Endothelial cell (in vitro differentiated cells): ENCODE measurements around the gene EFS. TPM values are rescaled to one million over a fixed set of nuclear protein-coding genes. Genes with fewer than 3 reads are reported as not detected.
"Not testable (repeated sequence)": the region's sequence is repeated elsewhere in the genome, so short reads cannot be mapped to it uniquely, and the experiment has no call there.

Source experiments
- DNase-seq: peaks from one replicate; pipeline ENCODE4 v3.0.0; 2021; ENCODE audit warnings: low spot score
- H3K27ac Mint-ChIP-seq: one replicate; pipeline ENCODE4 v1.8.0; 2021; ENCODE audit warnings: mixed read lengths, inconsistent platforms; ENCODE audit not compliant: unreplicated experiment
- H3K27me3 Mint-ChIP-seq: one replicate; pipeline ENCODE4 v1.8.0; 2021; ENCODE audit warnings: mild to moderate bottlenecking, moderate library complexity, mixed read lengths, inconsistent platforms; ENCODE audit not compliant: unreplicated experiment
- H3K36me3 Mint-ChIP-seq: one replicate; pipeline ENCODE4 v1.8.0; 2021; ENCODE audit warnings: mild to moderate bottlenecking, low read depth, mixed read lengths, inconsistent platforms; ENCODE audit not compliant: unreplicated experiment
- H3K4me1 Mint-ChIP-seq: one replicate; pipeline ENCODE4 v1.8.0; 2021; ENCODE audit warnings: mild to moderate bottlenecking, mixed read lengths, inconsistent platforms; ENCODE audit not compliant: unreplicated experiment
- H3K4me3 Mint-ChIP-seq: one replicate; pipeline ENCODE4 v1.8.0; 2021; ENCODE audit warnings: mild to moderate bottlenecking, mixed read lengths, inconsistent platforms; ENCODE audit not compliant: unreplicated experiment
- H3K9me3 Mint-ChIP-seq: one replicate; pipeline ENCODE4 v1.8.0; 2021; ENCODE audit warnings: mixed read lengths, inconsistent platforms; ENCODE audit not compliant: unreplicated experiment
- CTCF ChIP-seq: fragments of 200-600 bp; sonication (generic); IDR thresholded peaks from one replicate; pipeline ENCODE4 v1.5.0; 2021; ENCODE audit warnings: antibody characterized with exemption; ENCODE audit not compliant: unreplicated experiment
- total RNA-seq: library from RNA; stranded (reverse); fragmentation: NEBNext Ultra II Directional; extraction: Animal tissue kit (Norgen Biotek cat#: 25700); gene quantifications from one replicate; pipeline ENCODE4 v1.2.1, GENCODE V29; 2021; ENCODE audit not compliant: unreplicated experiment

The EFS gene
- total RNA-seq, 1 donor from 2014 or later = 17.8 TPM

- H3K27ac Mint-ChIP-seq = no peak overlapping the region
- TF ChIP-seq CTCF = no peak
- no peak overlapping the region for H3K4me3 Mint-ChIP-seq
- no peak for DNase-seq
- H3K4me1 Mint-ChIP-seq = peaks cover 4% of the 10 kb centered on the region
- no peaks in the 10 kb centered on the region for H3K9me3 Mint-ChIP-seq
- H3K27me3 Mint-ChIP-seq = peaks cover 13% of the 10 kb centered on the region
- H3K36me3 Mint-ChIP-seq = peaks cover 3% of the 10 kb centered on the region
Measured at GRCh38 chr14:23403908-23404307, 38.9 kb upstream of the EFS start.

GRCh38 chr14:23403139-23403438 lies 38.1 kb upstream of the EFS start:
- Mint-ChIP-seq H3K4me1 (no peaks in the 10 kb centered on the region), H3K36me3 (peaks cover 3% of the 10 kb centered on the region), H3K9me3 (no peaks in the 10 kb centered on the region), H3K27ac (no peak overlapping the region), H3K27me3 (peaks cover 12% of the 10 kb centered on the region), H3K4me3 (no peak overlapping the region)
- TF ChIP-seq CTCF = no peak
- no peak for DNase-seq

- Mint-ChIP-seq H3K4me3 (no peak overlapping the region), H3K4me1 (no peaks in the 10 kb centered on the region), H3K9me3 (no peaks in the 10 kb centered on the region), H3K27me3 (peaks cover 12% of the 10 kb centered on the region), H3K27ac (no peak overlapping the region), H3K36me3 (peaks cover 3% of the 10 kb centered on the region)
- no peak for TF ChIP-seq CTCF
- DNase-seq = no peak
Measured at GRCh38 chr14:23402296-23403138, 37.5 kb upstream of the EFS start.

GRCh38 chr14:23401291-23401690 lies 36.3 kb upstream of the EFS start:
- Mint-ChIP-seq H3K4me1 (no peaks in the 10 kb centered on the region), H3K27me3 (peaks cover 11% of the 10 kb centered on the region), H3K9me3 (no peaks in the 10 kb centered on the region), H3K4me3 (no peak overlapping the region), H3K27ac (no peak overlapping the region), H3K36me3 (peaks cover 3% of the 10 kb centered on the region)
- TF ChIP-seq CTCF = no peak
- DNase-seq = no peak

- not testable (repeated sequence) for H3K9me3 Mint-ChIP-seq, H3K27me3 Mint-ChIP-seq, DNase-seq, H3K27ac Mint-ChIP-seq, H3K4me3 Mint-ChIP-seq, H3K36me3 Mint-ChIP-seq, H3K4me1 Mint-ChIP-seq
Measured at GRCh38 chr14:23400496-23401149, 35.7 kb upstream of the EFS start.
